Colonic mucosa (tissue), 4 donors: ENCODE data around the gene SFRP5. TPM values are rescaled to one million over a fixed set of nuclear protein-coding genes. Genes with fewer than 3 reads are reported as not detected.

Experiments used
- DNase-seq: peaks from one replicate; pipeline ENCODE4 v3.0.0-alpha.2; 2020
- H3K27ac ChIP-seq: fragments of 200-600 bp; one replicate; pipeline ENCODE4 v1.8.0; 2021
- H3K27me3 ChIP-seq: fragments of 200-600 bp; one replicate; pipeline ENCODE4 v1.8.0; 2021
- H3K36me3 ChIP-seq: fragments of 200-600 bp; one replicate; pipeline ENCODE4 v1.8.0; 2021
- H3K4me1 ChIP-seq: fragments of 200-600 bp; one replicate; pipeline ENCODE4 v1.8.0; 2021; ENCODE audit warnings: mild to moderate bottlenecking
- H3K4me3 ChIP-seq: fragments of 200-600 bp; one replicate; pipeline ENCODE4 v1.8.0; 2021
- H3K9ac ChIP-seq, 2 donors: one replicate each; pipeline ENCODE4 v1.7.0; 2013; ENCODE audit warnings: control low read depth in 2 of 2, low read depth in 2 of 2, low read length in 2 of 2
- H3K9me3 ChIP-seq: fragments of 200-600 bp; one replicate; pipeline ENCODE4 v1.8.0; 2021
- intact Hi-C: fragments of 100-400 bp; cut with DNase I; formaldehyde crosslinking; loops from one replicate; pipeline ENCODE4 v1.14.1; 2022
- total RNA-seq, 2 donors: library from RNA; stranded (reverse); fragmentation: NEBNext Ultra II Directional in 1 of 2; extraction: Animal tissue kit (Norgen Biotek cat#: 25700) in 1 of 2; gene quantifications; one replicate each; pipeline ENCODE4 v1.2.1, GENCODE V29; 2021
- TF ChIP-seq, protein P1 (sequence below): fragments of 200-600 bp; IDR thresholded peaks from one replicate; pipeline ENCODE4 v1.8.0; 2022; ENCODE audit warnings: antibody characterized with exemption, mild to moderate bottlenecking
- donor health status: healthy.
- donor health status: DM: no; HTN: no; CAD: no.
- donor health status: DM: no; HTN: no; CAD: no.

SFRP5 gene
- total RNA-seq, 2 donors from 2014 or later = 0.57 to 1.2 TPM

GRCh38 chr10:97726636-97727178, 45.1 kb downstream of the SFRP5 start:
- no peak overlapping the region for H3K4me3 ChIP-seq
- H3K4me1 ChIP-seq = peaks cover 3% of the 10 kb centered on the region

DNA sequence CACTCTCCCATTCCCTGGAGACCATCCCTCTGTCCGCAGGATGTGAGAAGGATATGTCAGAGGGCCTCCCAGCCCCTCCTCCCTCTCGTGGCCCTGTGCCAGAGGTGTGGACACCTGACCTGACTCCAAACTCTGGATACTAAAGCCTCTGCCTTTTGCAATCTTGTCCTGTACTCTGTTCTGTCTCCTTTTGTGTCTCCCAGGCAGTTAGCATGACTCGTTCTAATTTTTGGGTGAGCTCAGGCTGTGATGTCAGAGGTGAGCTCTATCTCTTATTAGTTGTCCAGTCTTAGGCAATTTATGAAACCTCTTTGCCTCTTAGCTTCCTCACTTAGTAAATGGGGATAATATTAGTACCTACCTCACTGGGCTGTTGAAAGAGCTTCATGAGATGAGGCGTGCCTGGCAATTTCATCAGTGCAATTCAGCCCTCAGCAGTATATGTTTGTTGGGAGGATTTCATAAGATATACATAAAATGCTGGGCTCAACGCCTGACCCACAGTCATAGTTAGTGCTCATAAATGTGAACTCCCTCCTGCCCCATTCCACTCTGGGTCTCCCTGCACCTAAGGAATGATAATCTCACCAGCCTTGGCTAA, 47.4 kb downstream of the SFRP5 start:
- Histone ChIP-seq H3K36me3 (no peaks in the 10 kb centered on the region), H3K4me1 (peaks cover 7% of the 10 kb centered on the region), H3K27me3 (no peaks in the 10 kb centered on the region), H3K4me3 (no peak overlapping the region), H3K27ac (peak overlapping the region; percentile 45), H3K9ac (peak overlapping the region in 1 of 2 donors; percentile 68), H3K9me3 (no peaks in the 10 kb centered on the region)
- DNase-seq = peak; percentile 48
- TF ChIP-seq, protein P1, sequence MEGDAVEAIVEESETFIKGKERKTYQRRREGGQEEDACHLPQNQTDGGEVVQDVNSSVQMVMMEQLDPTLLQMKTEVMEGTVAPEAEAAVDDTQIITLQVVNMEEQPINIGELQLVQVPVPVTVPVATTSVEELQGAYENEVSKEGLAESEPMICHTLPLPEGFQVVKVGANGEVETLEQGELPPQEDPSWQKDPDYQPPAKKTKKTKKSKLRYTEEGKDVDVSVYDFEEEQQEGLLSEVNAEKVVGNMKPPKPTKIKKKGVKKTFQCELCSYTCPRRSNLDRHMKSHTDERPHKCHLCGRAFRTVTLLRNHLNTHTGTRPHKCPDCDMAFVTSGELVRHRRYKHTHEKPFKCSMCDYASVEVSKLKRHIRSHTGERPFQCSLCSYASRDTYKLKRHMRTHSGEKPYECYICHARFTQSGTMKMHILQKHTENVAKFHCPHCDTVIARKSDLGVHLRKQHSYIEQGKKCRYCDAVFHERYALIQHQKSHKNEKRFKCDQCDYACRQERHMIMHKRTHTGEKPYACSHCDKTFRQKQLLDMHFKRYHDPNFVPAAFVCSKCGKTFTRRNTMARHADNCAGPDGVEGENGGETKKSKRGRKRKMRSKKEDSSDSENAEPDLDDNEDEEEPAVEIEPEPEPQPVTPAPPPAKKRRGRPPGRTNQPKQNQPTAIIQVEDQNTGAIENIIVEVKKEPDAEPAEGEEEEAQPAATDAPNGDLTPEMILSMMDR = no peak
- intact Hi-C loops = no loop called here

More at GRCh38 chr10:97726636-97727178, 45.1 kb downstream of the SFRP5 start:
- peak; percentile 72 for DNase-seq
- TF ChIP-seq, protein P1 = no peak
- H3K36me3 ChIP-seq = no peaks in the 10 kb centered on the region
- H3K27me3 ChIP-seq = no peaks in the 10 kb centered on the region
- H3K9ac ChIP-seq = peak overlapping the region in 1 of 2 donors; percentile 31
- no peaks in the 10 kb centered on the region for H3K9me3 ChIP-seq
- intact Hi-C loops = no loop called here
- peak overlapping the region; percentile 51 for H3K27ac ChIP-seq

GRCh38 chr10:97723001-97723400, 48.8 kb downstream of the SFRP5 start:
- DNase-seq = no peak
- no peak overlapping the region for H3K9ac ChIP-seq
- TF ChIP-seq, protein P1 = no peak
- no peaks in the 10 kb centered on the region for H3K27me3 ChIP-seq
- peaks cover 15% of the 10 kb centered on the region for H3K4me1 ChIP-seq
- H3K4me3 ChIP-seq = no peak overlapping the region
- H3K27ac ChIP-seq = no peak overlapping the region
- H3K9me3 ChIP-seq = no peaks in the 10 kb centered on the region
- H3K36me3 ChIP-seq = no peaks in the 10 kb centered on the region
- intact Hi-C loops = no loop called here

DNA sequence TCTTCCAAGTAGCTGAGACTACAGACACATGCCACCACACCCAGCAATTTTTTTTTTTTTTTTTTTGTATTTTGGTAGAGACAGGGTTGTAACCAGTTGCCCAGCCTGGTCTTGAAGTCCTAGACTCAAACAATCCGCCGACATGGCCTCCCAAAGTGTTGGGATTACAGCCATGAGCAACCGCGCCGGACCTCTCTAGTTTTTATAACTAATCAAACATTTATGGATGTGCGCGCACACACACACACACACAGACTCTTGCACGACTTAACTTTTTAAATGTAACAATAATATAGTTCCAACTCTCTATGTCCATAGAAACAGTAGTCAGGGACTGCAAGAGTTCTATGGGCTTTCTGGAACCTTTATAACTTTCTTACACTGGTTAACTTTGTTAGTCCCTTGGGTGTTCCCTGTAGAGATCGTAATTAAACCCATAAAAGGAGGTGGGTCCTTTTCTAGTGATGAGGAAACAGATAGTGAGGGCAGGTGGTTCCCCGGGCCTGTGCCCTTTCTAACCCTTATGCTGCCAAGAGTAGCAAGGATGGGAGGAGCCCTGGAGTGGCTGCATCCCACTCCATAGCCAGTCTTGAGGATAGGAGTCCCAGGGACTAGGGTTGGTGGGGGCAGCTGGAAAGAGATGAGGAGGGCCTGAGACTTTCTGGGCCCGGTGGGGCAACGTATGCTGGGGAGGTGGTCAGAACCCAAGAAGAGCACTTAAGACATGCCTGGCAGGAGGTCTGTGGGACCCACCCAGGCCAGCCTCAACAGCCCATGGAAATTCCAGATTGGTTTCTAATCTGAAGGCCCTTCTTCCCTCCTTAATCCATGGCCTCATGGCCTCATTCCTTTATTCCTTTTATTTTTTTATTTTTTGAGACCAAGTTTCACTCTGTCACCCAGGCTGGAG, 49.7 kb downstream of the SFRP5 start:
- no peaks in the 10 kb centered on the region for H3K9me3 ChIP-seq
- peaks cover 20% of the 10 kb centered on the region for H3K4me1 ChIP-seq
- TF ChIP-seq, protein P1 = no peak
- H3K4me3 ChIP-seq = no peak overlapping the region
- H3K9ac ChIP-seq = peak overlapping the region in 1 of 2 donors; percentile 40
- intact Hi-C loops = no loop called here
- peak overlapping the region; percentile 82 for H3K27ac ChIP-seq
- H3K36me3 ChIP-seq = no peaks in the 10 kb centered on the region
- DNase-seq = peak; percentile 84
- no peaks in the 10 kb centered on the region for H3K27me3 ChIP-seq

DNA sequence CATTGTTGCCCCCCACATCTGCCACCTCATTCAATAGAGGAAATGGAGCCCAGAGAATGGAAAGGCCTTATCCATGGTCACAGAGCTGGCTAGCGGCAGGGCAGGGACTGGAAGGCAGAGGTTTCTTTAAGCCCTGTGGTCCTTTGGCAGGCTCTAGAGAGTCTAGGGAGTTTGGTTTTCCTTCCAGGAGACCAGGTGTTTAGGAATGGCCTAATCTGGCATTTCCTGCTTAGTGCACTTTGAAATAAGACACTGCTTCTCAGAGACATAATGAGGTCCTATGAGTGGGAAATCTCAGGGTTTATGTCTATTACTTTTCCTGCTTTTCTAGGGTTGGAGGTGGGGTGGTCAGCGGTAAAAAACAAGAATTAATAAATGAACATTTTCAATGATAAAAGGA, 52.2 kb downstream of the SFRP5 start:
- Histone ChIP-seq H3K9me3 (no peaks in the 10 kb centered on the region), H3K36me3 (no peaks in the 10 kb centered on the region), H3K9ac (peak overlapping the region in 1 of 2 donors; percentile 73), H3K27ac (peak overlapping the region; percentile 74), H3K4me3 (no peak overlapping the region), H3K4me1 (peaks cover 23% of the 10 kb centered on the region), H3K27me3 (no peaks in the 10 kb centered on the region)
- TF ChIP-seq, protein P1 = no peak
- no peak for DNase-seq
- intact Hi-C loops = no loop called here
